HL-60 (cell line): ENCODE data around the gene ICA1L.
"Not testable (repeated sequence)": the region's sequence is repeated elsewhere in the genome, so short reads cannot be mapped to it uniquely, and the experiment has no call there.

Experiments
- POLR2AphosphoS5 ChIP-seq: IDR thresholded peaks from 2 replicates; pipeline ENCODE4 v1.6.1; 2012; ENCODE audit warnings: low read depth
- TF ChIP-seq, protein P1 (sequence below): IDR thresholded peaks from 2 replicates; pipeline ENCODE4 v1.6.1; 2012; ENCODE audit warnings: low read depth; ENCODE audit not compliant: insufficient replicate concordance

DNA sequence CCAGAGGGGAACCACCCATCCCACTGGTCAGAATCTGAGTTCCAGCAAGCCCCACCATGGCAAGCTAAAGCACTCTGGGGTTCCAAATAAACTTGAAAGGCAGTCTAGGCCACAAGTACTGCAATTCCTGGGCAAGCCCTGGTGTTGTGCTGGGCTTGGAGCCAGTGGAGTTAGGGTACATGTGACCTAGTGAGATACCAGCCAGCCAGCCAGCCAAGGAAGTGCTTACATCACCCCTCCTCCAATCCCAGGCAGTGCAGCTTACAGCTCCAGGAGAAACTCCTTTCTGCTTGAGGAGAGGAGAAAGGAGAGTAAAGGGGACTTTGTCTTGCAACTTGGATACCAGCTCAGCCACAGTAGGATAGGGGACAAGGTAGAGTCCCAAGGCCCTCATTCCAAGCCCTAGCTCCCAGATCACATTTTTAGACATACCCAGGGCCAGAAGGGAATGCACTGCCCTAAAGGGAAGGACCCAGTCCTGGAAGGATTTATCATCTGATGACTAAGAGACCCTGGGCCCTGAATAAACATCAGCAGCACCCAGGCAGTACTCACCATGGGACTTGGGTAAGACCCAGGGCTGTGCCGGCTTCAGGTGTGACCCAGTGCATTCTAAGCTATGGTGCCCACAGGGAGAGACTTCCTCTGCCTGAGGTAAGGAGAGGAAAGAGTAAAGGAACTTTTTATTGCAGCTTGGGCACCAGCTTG lies 64.0 kb downstream of the ICA1L start:
- TF ChIP-seq, protein P1, sequence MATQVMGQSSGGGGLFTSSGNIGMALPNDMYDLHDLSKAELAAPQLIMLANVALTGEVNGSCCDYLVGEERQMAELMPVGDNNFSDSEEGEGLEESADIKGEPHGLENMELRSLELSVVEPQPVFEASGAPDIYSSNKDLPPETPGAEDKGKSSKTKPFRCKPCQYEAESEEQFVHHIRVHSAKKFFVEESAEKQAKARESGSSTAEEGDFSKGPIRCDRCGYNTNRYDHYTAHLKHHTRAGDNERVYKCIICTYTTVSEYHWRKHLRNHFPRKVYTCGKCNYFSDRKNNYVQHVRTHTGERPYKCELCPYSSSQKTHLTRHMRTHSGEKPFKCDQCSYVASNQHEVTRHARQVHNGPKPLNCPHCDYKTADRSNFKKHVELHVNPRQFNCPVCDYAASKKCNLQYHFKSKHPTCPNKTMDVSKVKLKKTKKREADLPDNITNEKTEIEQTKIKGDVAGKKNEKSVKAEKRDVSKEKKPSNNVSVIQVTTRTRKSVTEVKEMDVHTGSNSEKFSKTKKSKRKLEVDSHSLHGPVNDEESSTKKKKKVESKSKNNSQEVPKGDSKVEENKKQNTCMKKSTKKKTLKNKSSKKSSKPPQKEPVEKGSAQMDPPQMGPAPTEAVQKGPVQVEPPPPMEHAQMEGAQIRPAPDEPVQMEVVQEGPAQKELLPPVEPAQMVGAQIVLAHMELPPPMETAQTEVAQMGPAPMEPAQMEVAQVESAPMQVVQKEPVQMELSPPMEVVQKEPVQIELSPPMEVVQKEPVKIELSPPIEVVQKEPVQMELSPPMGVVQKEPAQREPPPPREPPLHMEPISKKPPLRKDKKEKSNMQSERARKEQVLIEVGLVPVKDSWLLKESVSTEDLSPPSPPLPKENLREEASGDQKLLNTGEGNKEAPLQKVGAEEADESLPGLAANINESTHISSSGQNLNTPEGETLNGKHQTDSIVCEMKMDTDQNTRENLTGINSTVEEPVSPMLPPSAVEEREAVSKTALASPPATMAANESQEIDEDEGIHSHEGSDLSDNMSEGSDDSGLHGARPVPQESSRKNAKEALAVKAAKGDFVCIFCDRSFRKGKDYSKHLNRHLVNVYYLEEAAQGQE = not testable (repeated sequence)
- not testable (repeated sequence) for TF ChIP-seq POLR2AphosphoS5
